Myometrial cell (primary cell): ENCODE data around the gene RAB31. TPM values are rescaled to one million over a fixed set of nuclear protein-coding genes. Genes with fewer than 3 reads are reported as not detected.

Experiments used
- total RNA-seq: library from RNA; depleted of rRNA; stranded (reverse); fragments of >200 nt; gene quantifications from 2 replicates; pipeline ENCODE4 v1.2.3, GENCODE V29; 2015

The RAB31 gene
- 18.6 and 21.0 TPM in 2 replicates for total RNA-seq

GRCh38 chr18:9708057-9708433, at the start of gene RAB31:
RAB31 (plus strand) TSS chr18:9708301; CDS start chr18:9708406, 105 bp downstream.

GRCh38 chr18:9885170-9886004, 177.3 kb downstream of the RAB31 start, which contains the start of gene TXNDC2:
TXNDC2 (plus strand) TSS chr18:9885973; CDS start chr18:9886681, 708 bp downstream.

Other genes starting within 250 kb of the RAB31 start
- 44.7 and 64.3 TPM in 2 replicates for gene RALBP1, start 232.8 kb upstream of the RAB31 start, total RNA-seq
- 79.3 and 94.1 TPM in 2 replicates for gene PPP4R1, start 93.7 kb upstream of the RAB31 start, total RNA-seq
- not detected in 2 replicates for gene TXNDC2, start 177.7 kb downstream of the RAB31 start, total RNA-seq
- 122 and 233 TPM in 2 replicates for gene VAPA, start 205.7 kb downstream of the RAB31 start, total RNA-seq